ENCODE results near the gene OAS3. TPM values are rescaled to one million over a fixed set of nuclear protein-coding genes. Genes with fewer than 3 reads are reported as not detected.

The OAS3 gene
- total and polyA plus RNA-seq, 8 donors, result 1.7 to 8.8 (median 3.6) TPM

GRCh38 chr12:112977139-112977538 is 38.9 kb downstream of the OAS3 start:
- Histone ChIP-seq H3K4me1 (no peaks in the 10 kb centered on the region), H3K27ac (no peak overlapping the region), H3K36me3 (no peaks in the 10 kb centered on the region), H3K4me3 (no peak overlapping the region), H3K9me3 (no peaks in the 10 kb centered on the region), H3K27me3 (no peaks in the 10 kb centered on the region)
- WGBS, 2 donors, result 44 to 53% methylated on average over 3 of the region's 3 CpGs
- FAIRE-seq (no peak), ATAC-seq (no peak), DNase-seq (no peak)
- no peak for TF ChIP-seq CTCF (IDR thresholded peaks at IDR 0.05)
- intact Hi-C loops (cut with DNase I), result no loop called here

GRCh38 chr12:112977641-112978040 is 39.4 kb downstream of the OAS3 start:
- Histone ChIP-seq H3K9me3 (no peaks in the 10 kb centered on the region), H3K27me3 (no peaks in the 10 kb centered on the region), H3K4me1 (no peaks in the 10 kb centered on the region), H3K4me3 (peak overlapping the region in 1 of 4 donors; percentile 38), H3K27ac (peak overlapping the region in 2 of 4 donors; percentile 64 to 74), H3K36me3 (no peaks in the 10 kb centered on the region)
- no peak for TF ChIP-seq CTCF (IDR thresholded peaks at IDR 0.05)
- FAIRE-seq (no peak), ATAC-seq (no peak), DNase-seq (no peak)
- 63 to 72% methylated on average over 8 of the region's 8 CpGs for WGBS, 2 donors
- intact Hi-C loops (cut with DNase I), result no loop called here

GRCh38 chr12:112978163-112979040 is 40.1 kb downstream of the OAS3 start, which contains the start of gene OAS2:
Gene OAS2, plus strand, starts transcription at chr12:112978519. Its CDS starts 90 bp downstream, at chr12:112978609.
- Histone ChIP-seq H3K27me3 (no peaks in the 10 kb centered on the region), H3K9me3 (no peaks in the 10 kb centered on the region), H3K36me3 (no peaks in the 10 kb centered on the region), H3K27ac (peak within 1 kb of the TSS in 3 of 4 donors; percentile 8 to 74 (median 64)), H3K4me3 (peak within 1 kb of the TSS in 3 of 4 donors; percentile 10 to 38 (median 22)), H3K4me1 (no peaks in the 10 kb centered on the region)
- DNase-seq, result peak in 1 of 6 donors; percentile 26
- ATAC-seq, result peak in 3 of 4 donors; percentile 87 to 92 (median 92)
- no peak for TF ChIP-seq CTCF (IDR thresholded peaks at IDR 0.05)
- no peak for FAIRE-seq
- WGBS, 2 donors, result 47 to 48% methylated on average over 19 of the region's 19 CpGs
- intact Hi-C loops (cut with DNase I), result no loop called here

- H3K4me1 ChIP-seq, result no peaks in the 10 kb centered on the region
- peak overlapping the region in 3 of 4 donors; percentile 8 to 74 (median 64) for H3K27ac ChIP-seq
- intact Hi-C loops (cut with DNase I), result no loop called here
- no peaks in the 10 kb centered on the region for H3K27me3 ChIP-seq
- 55 to 67% methylated on average over 6 of the region's 6 CpGs for WGBS, 2 donors
- H3K36me3 ChIP-seq, result no peaks in the 10 kb centered on the region
- ATAC-seq (peak in 2 of 4 donors; percentile 56 to 62), DNase-seq (no peak), FAIRE-seq (no peak)
- no peak for TF ChIP-seq CTCF (IDR thresholded peaks at IDR 0.05)
- no peaks in the 10 kb centered on the region for H3K9me3 ChIP-seq
- peak overlapping the region in 3 of 4 donors; percentile 10 to 38 (median 22) for H3K4me3 ChIP-seq
Observed at GRCh38 chr12:112979041-112979680, 40.9 kb downstream of the OAS3 start.
